NCI-H1436 (cell line): ENCODE data around the gene FKRP.
A peak's percentile ranks its signal among the peaks of the same experiment; 100 is the strongest.
"Not testable (repeated sequence)": the region's sequence is repeated elsewhere in the genome, so short reads cannot be mapped to it uniquely, and the experiment has no call there.

Experiments
- DNase-seq: peaks from one replicate; lab custom pipeline; 2025; lab: John Stamatoyannopoulos, UW

The FKRP gene, protein sequence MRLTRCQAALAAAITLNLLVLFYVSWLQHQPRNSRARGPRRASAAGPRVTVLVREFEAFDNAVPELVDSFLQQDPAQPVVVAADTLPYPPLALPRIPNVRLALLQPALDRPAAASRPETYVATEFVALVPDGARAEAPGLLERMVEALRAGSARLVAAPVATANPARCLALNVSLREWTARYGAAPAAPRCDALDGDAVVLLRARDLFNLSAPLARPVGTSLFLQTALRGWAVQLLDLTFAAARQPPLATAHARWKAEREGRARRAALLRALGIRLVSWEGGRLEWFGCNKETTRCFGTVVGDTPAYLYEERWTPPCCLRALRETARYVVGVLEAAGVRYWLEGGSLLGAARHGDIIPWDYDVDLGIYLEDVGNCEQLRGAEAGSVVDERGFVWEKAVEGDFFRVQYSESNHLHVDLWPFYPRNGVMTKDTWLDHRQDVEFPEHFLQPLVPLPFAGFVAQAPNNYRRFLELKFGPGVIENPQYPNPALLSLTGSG

DNA sequence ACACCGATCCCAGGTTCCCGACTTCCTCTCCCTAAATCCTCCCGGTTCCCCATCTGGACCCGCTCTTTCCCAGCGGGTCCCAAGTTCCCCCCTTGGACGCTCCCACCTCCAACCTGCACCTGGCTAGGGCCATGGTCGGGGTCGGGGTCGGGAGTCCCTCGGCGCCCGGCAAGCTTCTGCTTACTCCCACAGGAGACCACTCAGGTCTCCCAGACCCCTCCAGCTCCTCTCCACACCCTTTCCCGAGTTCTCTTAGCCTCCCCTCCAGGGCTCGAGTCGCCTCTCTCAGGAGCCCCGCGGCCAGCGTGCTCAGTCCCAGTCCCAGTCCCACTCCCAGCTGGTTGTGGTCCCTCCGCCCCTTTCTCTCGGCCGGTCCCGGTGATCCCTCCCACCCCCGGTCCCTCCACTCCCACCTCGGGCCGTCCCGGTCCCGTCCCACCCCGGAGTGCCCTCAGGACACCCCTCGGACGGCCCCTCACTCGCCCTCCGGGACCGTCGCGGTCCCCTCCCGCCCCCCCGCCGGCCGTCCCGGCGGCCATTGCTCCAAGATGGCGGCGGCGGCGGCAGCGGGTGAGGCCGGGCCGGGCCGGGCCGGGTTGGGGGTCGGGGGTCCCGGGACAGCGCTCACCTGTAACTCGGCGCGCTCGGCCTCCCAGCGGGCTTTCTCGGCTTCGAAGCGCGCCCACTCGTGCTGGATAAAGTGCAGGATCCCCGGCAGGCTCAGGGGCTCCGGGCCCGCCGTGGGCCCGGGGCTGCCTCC lies at the start of gene FKRP:
FKRP (plus strand) TSS at position 537 of the 760 bp plus-strand sequence. CDS start 9,394 bp downstream, outside the sequence.
- DNase-seq, result peak; percentile 5

DNA sequence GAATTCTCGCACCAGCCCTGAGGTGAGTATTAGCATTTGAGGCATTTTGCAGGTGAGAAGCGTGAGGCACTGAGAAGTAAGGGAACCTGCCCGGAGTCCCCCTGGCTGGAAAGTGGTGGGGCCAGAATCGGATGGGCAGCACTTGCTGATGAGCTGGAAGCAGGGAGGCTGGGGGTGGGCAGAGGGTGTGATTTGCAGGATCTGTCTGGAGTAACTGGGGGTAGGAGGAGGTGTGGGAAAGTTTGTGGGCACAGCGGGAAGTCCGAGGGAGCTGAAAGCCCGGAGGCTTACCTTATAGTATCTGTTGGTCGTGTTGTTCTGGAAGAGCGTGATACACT lies 49.0 kb upstream of the FKRP start:
- DNase-seq, result no peak

DNA sequence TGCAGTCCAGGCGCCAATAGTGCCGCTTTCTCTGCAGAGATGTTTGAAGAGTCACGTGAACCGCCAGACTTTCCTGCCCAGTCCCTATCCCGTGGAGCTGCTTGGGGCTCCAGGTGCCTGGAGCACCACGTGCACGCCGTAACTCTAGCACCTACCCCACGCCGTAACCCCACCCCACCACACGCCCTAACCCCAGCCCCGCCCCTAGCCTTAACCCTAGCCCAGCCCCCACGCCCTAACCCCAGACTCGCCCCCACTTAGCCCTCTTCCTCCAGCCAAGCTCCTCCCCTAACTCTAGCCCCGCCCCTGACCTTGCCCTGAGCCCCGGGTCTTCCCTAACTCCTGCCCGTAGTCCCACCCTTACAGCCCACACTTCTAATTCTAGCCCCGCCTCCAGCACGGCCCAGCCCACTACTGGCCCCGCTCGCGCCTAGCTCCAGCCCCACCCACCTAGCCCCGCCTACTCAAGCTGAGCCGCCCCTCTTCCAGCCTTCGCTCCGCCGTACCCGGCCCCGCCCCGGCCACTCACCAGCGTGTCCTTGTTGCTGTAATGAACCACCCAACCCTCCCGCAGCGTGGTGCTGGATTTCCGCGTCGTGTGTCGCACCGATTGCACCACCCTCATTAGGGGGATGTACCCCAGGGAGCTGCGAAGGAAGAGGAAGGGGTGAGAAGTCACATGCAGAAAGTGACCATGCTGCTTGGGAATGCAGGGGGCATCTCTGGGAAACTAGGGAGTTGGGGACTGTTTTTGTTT lies 48.5 kb upstream of the FKRP start:
- no peak for DNase-seq

DNA sequence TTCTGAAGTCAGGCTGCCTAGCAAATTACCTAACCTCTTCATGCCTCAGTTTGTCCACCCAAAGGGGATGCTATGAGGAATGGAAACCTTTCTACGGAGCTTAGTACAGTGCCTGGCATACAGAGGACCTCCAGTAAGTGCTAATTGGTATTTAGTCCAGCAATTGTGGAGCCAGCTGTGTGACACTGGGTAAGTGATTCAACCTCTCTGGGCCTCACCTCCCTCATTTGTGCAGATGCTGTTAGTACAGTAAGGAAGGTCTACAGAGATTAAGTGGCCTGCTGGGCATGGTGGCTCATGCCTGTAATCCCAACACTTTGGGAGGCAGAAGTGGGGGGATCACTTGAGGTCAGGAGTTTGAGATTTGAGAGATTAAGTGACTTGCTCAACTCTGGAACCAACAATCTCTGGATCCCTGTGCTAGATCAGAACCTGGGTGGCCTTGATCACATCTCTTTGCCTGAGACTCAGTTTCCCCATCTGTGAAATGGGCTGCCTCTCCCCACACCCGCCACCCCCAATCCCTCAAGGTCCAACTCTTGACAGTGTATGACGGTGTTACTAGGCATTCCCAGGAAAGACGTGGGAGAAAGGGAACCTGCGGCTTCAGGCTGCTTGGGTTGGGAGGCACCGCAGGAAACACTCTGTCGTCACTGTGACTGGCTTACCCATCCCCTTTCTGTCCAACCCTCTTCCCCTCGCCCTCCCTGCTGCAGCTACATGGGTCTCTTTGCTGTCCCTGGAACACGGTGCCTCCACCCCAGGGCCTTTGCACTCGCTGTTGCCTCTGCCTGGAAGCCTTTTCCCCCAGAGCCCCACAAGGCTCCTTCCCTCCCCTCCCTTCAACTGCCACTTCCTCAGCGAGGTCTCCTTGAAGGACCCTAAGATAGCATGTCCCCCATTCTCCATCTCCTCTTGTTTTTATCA lies 47.2 kb upstream of the FKRP start:
- DNase-seq, result no peak

DNA sequence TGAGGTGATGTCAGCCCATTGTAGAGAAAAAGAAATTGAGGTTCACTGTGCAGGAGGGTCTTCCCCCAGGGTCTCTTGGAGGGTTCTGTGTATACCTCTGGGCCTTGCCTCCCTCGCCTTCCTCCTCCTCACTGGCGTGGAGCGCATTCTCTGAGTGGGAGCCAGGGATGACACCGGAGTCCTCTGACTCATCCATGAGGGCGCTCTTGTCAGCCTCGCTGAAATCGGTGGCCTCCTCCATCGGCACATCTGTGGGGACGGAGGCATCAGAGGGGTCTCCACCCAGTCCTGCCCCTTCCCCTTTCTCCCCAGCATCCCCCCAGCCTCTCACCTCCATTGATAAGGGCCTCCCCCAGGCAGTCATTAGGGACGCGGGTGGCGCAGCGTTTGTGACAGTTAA lies 45.2 kb upstream of the FKRP start:
- no peak for DNase-seq

DNA sequence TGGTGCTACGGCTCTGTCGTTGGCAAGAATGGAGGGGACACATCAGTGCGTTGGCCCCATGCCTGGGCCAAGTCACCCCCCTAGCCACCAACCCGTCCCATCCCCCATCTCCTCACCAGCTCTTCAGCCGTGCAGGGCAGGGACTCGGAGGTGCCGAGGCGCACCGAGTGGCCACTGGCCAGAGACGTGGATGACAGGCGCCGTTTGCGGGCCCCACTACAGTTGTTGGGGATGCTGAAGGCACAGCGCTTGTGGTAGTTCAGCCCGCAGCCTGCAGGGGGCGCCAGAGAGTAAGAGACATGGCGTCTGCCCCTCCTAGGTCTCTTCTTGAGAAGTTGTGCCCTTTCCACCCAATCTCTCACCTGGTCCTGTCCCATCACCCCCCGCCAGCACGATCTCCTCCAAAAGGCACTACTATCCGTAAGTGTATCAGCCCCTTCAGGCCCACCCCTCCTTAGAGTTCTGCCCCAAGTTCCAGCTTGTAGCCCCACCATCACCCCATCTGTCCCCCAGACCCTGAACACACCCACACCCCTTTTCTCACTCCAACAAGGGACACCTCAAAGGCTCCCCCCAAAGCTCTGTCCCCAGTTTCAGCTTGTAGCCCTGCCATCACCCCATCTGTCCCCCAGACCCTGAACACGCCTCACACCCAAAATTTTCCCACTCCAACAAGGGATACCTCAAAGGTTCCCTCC lies 41.3 kb upstream of the FKRP start:
- peak; percentile 4 for DNase-seq

DNA sequence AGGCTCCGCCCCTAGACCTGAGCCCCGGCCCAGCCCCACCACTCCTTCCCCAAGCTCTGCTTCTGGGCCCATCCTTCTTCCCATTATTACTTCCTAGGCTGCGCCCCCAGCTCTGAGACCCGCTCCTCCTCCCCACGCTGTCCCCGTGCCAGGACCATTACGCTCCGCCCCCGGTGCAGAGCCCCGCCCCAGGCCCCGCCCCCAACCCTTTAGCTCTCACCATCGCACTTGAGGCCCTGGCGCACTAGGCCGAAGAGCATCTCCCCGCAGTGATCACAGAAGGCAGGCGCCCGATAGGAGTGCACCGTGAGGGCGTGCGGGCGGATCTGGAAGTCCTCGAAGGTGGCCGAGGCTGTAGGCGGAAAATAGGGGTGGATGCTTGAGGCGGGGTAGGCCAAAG lies 35.2 kb upstream of the FKRP start:
- no peak for DNase-seq

DNA sequence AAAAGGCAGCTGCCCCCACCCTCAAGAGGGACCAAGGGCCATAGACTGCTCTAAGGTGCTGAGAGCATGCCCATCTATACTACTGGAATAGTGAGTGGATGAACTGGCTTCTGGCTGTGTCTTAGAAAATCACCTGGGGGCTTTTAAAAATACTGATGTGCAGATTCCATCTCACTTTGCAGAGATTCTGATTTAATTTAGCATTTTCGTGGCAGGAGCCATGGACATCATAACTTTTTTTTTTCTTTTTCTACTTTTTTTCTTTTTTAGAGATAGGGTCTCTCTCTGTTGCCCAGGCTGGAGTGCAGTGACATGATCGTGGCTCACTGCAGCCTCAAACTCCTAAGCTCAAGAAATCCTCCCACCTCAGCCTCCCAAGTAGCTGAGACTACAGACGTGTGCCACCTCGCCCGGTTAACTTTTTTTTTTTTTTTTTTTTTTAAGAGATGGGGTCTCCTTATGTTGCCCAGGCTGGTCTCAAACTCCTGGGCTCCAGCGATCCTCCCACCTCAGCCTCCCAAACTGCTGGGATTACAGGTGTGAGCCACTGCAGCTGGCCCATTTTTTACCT lies 33.0 kb upstream of the FKRP start:
- not testable (repeated sequence) for DNase-seq

DNA sequence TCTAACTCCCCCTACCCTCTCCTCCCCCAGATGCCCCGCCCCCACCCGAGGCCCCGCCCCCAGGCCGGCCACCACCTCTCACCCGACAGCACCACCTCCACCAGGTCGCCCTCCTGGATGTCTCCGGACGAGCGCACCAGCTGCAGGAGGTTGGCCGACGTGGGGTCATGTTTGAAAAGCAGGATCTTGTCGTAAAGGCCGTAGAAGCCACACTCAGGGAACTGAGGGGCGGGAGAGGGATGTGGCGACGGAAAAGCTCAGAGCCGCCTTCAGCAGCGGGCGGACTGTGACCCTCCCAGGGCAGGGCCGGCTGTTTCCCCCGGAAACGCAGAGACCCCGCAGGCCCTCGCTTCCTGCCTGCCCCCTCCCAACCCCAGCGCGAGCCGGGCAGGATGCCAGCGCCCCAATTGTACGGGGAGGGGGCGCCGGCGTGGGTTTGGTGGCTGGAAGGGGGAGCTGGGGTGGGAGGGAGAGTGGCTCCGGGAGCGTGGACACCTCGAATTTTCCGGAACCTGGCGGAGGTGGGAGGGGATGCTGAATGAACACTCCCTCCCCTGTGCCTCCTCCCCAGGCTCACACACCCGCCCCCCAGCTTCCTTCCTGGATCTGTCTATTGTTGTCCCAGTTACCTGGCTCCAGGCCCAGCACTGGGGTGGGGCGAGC lies 31.9 kb upstream of the FKRP start:
- DNase-seq, result peak; percentile 61

DNA sequence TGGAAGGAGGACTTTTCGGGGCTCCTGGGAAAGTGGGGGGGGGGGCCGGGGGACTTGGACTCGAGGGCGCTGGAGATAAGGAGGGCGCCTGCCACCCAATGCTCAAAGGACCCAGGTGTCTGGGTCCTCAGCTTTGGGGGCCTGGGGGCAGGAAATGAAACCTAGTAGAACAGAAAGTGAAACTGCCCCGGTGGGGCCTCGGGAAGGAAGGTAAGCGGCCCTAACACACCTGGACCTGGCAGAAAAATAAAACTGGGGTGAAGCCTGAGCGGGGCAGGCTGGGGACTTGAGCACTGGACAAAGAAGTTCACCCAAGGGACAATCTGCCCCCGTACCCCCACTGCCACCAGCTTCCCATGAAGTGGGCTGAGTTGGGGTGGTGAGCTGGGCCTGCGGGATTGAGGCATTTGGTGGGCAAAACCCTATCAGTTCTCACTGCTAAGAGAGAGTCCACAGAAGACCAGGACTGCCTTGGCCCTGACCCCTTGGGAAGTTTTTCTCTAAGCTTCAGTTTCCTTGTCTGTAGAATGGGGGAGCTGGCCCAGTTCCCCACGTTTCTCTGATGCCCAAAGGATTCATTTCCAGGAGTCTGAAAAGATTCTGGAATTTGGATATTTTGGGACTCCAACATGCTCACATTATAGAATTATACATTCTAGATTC lies 31.3 kb upstream of the FKRP start:
- DNase-seq, result peak; percentile 61

DNA sequence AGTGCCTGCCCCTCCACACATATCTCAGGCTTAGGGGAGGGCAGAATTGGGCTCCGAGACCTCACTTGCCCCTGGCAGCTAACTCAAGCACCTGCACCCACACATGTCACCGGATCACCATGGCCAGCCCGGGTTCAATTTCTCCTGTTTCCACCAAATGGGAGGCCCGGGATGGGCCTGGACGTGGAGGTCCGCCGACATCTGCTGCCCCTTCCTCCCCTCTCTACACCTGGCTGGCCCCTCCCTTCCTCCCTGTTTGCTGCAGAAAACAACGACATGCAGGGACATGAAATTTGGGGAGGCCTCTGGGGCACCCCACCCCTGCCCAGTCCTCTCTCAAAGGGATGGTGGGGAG lies 30.3 kb upstream of the FKRP start:
- DNase-seq, result no peak

DNA sequence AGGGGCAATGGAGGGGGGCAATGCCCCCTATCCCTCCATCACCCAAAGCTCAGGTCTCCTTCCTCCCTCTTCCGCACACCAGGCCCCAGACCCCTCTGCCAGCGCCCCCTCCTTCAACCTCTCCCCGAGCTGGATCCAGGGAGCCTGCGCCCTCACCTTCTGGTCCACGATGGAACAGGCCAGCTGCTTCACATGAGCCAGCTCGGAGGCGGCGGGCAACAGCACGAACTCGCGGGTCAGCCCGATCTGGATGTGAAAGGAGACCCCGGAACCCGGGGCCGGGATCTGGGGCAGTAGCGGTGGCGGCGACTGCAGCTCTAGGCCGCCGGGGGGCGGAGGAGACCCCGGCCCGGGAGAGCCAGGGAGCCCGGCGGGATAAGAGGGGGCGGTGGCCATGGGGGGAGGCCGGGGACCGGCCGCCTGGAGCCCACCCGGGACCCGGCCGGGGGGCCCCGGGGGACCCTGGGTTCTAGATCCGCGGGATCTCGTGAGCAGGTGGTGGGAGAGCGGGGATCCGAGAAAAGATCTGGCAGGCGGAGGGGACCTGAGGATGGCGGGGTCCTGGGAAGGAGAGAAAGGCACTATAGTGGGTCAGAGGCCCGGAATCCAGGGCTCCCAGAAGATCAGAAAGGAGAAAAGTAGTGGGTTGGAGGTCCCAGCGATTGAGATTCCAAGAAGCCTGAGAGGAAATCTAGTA lies 29.7 kb upstream of the FKRP start:
- DNase-seq, result peak; percentile 12

DNA sequence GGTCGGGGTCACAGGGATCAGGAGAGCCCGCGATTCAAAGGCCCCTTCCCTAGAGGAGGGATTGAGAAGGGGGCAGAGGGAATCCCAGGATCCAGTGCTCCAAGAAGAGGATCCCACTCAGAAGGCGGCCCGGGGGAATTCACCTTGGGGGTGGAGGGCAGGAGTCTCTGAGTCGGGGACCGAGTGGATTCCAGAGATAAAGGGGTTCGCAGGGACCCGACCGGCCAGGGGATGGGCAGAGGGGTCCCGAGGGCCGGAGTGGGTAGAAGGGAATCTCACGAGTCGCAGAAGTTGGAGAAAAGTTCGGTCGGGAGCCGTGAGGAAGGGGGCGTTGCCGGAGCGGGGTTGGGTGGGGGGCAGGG lies 29.2 kb upstream of the FKRP start:
- DNase-seq, result no peak

DNA sequence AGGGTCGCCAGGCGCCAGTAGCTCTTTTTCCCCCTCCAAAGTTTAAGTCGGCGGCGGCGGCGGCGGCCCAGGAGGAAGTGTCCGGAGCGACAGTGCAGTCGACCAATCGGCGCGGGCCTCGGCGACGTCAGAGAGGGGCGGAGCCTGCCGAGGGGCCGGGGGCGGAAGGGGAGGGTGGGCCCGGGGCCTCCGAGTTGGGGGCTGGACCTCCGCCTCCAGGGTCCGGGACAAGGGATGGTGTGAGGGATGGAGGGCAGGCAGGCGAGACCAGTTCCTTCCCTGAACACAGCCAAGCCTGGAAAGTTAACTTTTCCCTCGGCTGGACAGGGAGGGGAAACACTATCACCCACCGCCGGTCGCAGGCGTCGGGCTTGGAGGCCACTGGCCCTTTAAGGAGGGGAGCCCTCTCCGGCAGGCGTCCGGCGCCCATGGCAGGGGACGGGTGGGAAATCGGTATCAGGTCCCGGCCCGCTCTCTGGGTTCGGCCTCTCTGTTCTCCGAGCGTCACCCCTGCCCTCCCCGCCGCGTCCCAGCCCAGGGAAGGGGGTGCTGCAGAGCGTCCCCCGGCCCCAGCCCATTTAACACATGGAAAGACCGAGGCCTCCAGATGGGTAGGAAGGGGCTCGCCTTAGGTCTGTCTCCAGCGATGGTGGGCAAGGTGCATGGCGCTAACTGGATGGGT lies 28.7 kb upstream of the FKRP start, which contains the start of gene PRKD2:
PRKD2 (minus strand) TSS at position 81 of the 682 bp plus-strand sequence. CDS start 744 bp downstream, outside the sequence.
- peak; percentile 82 for DNase-seq

DNA sequence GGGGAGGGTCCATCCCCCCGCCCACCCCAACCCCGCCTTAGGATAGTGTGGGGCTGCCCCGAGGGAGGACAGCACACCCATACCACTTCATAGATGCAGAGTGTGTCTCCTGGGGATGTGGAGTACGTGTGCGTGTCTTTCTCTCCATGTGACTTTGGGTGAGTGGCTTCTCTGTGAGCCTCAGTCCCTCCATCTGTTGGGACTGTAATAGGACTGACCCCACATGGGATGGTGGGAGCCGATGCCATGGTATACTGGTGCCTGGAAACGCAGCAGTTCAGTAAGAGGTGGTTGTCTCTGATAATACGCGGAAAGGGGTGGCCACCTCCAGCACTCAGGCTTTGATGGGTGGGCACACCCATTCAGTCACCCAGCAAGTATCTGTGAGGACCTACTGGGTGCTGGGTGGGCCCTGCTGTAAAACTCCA lies 28.1 kb upstream of the FKRP start:
- DNase-seq, result peak; percentile 9

DNA sequence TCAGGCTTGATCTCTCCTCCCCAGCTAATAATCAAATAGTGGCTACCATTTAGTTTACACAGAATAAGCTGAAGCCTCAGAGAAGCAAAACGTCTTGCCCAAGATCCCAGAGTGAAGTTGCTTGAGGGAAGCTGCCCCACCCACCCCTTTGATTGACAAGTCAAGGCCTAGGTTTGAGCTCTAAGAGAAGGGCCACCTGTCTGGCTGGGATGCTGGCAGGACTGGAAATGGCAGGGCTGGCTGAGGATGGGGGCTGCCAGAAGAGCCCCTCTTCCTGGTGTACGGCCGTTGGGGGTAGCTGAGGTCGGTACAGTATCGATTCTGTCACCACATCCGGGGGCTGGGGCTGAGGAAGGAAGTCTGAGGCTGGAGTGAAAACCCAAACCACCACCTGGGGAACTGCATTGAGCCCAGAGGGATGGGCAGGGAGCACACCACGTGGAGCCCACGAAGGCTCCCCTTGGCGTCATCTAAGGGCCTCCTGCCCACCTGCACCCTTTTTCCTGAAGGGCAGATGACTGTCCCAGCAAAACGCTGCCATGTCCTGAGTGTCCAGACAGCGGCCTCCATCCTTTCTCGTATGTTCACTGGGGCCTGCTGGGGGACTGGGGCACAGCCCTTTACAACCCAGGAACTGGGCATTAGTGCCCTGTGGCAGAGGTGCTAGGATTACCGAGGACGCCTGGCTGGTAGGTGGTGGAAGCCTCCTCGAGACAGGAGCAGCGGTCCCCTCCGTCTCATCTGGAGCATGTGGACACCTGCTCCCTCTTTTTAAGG lies 27.5 kb upstream of the FKRP start:
- DNase-seq, result no peak

DNA sequence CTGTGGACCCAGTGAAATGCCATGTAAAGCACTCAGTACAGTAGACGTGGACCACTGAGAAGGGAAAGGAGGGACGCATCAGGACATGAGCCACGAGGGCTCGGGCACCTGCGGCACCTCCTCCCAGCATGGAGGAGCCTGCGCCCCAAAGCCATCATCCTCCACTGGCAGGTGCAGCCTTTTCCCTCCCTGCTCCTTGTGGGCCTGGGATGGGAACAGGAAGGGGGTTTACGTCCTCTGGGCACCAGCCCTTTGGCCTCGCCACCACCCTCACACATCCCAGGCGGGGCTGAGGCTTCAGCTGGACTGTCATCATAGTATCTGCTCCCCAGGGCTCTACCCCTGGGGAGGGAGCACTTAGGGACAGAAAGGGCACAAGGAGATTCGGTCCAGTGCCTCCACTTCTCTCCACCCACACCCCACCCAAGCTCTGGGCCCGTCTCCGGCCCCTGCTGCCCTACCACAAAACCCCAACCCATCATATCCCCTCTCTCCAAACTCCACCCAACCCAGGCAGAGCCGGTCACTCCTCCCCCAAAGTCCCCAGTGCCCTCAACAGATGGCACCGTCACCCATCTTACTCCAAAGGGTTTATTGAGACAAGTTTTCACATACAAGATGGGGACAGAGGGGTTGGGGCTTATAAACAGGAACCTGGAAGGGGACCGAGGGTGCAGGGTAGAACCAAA lies 26.8 kb upstream of the FKRP start:
- no peak for DNase-seq
